SU-DHL-6 (cell line): Measurements from ENCODE around the gene TMC6.

Source experiments
- H2AFZ ChIP-seq: fragments of 200-600 bp; sonication (generic); 2 replicates; pipeline ENCODE4 v1.6.1; 2014; ENCODE audit warnings: low read depth, mild to moderate bottlenecking, moderate library complexity, mixed read lengths, antibody characterized with exemption, low read length; ENCODE audit not compliant: severe bottlenecking
- H3F3A ChIP-seq: fragments of 200-600 bp; shearing (Covaris generic); 2 replicates; pipeline ENCODE4 v1.6.0; 2016; ENCODE audit warnings: antibody characterized with exemption, mild to moderate bottlenecking; ENCODE audit not compliant: insufficient read depth
- H3K27ac ChIP-seq: fragments of 200-600 bp; sonication (generic); 2 replicates; pipeline ENCODE4 v1.5.1; 2016; ENCODE audit warnings: low read depth, mild to moderate bottlenecking, low read length, moderate library complexity, mixed read lengths
- H3K27me3 ChIP-seq: fragments of 200-600 bp; sonication (generic), shearing (Covaris generic); 2 replicates; pipeline ENCODE4 v1.6.0; 2014; ENCODE audit warnings: mild to moderate bottlenecking, low read length
- H3K36me3 ChIP-seq: fragments of 200-600 bp; sonication (generic); 2 replicates; pipeline ENCODE4 v1.6.1; 2014; ENCODE audit warnings: mild to moderate bottlenecking, low read length, mixed read lengths
- H3K4me2 ChIP-seq: fragments of 300-600, 200-600 bp; shearing (Covaris generic), sonication (generic); 2 replicates; pipeline ENCODE4 v1.6.0; 2014; ENCODE audit warnings: low read length, low read depth, mild to moderate bottlenecking; ENCODE audit not compliant: poor library complexity, severe bottlenecking
- H3K4me3 ChIP-seq: fragments of 200-600 bp; sonication (generic); 2 replicates; pipeline ENCODE4 v1.5.1; 2014; ENCODE audit warnings: antibody characterized with exemption, low read length, mild to moderate bottlenecking, mixed read lengths; ENCODE audit not compliant: insufficient read depth, poor library complexity, severe bottlenecking
- H3K79me2 ChIP-seq: fragments of 200-600 bp; sonication (generic); 2 replicates; pipeline ENCODE4 v1.6.1; 2014; ENCODE audit warnings: mild to moderate bottlenecking, low read length, moderate library complexity; ENCODE audit not compliant: insufficient read depth
- H3K9ac ChIP-seq: fragments of 200-600 bp; sonication (generic); 2 replicates; pipeline ENCODE4 v1.7.0; 2014; ENCODE audit warnings: mild to moderate bottlenecking, low read length
- H3K9me2 ChIP-seq: fragments of 200-600 bp; sonication (generic); replicated peaks from 2 replicates; pipeline ENCODE4 v1.6.1; 2014; ENCODE audit warnings: low read length; ENCODE audit not compliant: insufficient read depth
- H3K9me3 ChIP-seq: fragments of 200-600 bp; sonication (generic); 2 replicates; pipeline ENCODE4 v1.6.1; 2014; ENCODE audit warnings: low read length, mixed read lengths; ENCODE audit not compliant: insufficient read depth
- H4K20me1 ChIP-seq: fragments of 200-600 bp; sonication (generic); 2 replicates; pipeline ENCODE4 v1.6.1; 2014; ENCODE audit warnings: low read depth, mild to moderate bottlenecking, antibody characterized with exemption, low read length, moderate library complexity, mixed read lengths
- EZH2phosphoT487 ChIP-seq: fragments of 200-600 bp; sonication (generic), shearing (Covaris generic); conservative IDR thresholded peaks from 2 replicates; pipeline ENCODE4 v1.6.1; 2018; ENCODE audit warnings: mild to moderate bottlenecking, antibody characterized with exemption, low read length, moderate library complexity, mixed read lengths
- TF ChIP-seq, protein P1 (sequence below): fragments of 200-600 bp; sonication (generic); IDR thresholded peaks from one replicate; pipeline ENCODE4 v1.5.1; 2017; ENCODE audit warnings: antibody characterized with exemption, mild to moderate bottlenecking, low read length, moderate library complexity; ENCODE audit not compliant: insufficient read depth, poor library complexity, severe bottlenecking

TMC6 gene

DNA sequence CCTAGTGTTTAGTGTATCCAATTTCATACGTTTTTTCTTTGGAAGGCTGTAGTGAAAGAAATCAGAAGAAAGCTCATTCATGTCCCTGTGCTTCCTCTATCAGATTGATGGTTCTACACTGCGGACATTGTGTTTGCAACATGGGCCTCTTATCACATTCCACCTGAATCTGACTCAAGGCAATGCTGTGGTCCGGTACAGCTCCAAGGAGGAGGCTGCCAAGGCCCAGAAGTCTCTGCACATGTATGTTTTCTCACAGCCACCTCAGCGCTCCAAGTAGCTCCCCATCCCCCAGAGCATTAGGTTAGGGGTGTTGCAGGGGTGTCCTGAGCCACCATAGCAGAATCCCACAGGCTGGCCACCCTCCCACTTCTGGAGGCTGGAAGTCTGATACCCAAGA lies 25.2 kb downstream of the TMC6 start:
- H3K4me3 ChIP-seq: no peak overlapping the region
- no peak overlapping the region for H3K27ac ChIP-seq
- H3F3A ChIP-seq: peaks cover 24% of the 10 kb centered on the region
- TF ChIP-seq, protein P1, sequence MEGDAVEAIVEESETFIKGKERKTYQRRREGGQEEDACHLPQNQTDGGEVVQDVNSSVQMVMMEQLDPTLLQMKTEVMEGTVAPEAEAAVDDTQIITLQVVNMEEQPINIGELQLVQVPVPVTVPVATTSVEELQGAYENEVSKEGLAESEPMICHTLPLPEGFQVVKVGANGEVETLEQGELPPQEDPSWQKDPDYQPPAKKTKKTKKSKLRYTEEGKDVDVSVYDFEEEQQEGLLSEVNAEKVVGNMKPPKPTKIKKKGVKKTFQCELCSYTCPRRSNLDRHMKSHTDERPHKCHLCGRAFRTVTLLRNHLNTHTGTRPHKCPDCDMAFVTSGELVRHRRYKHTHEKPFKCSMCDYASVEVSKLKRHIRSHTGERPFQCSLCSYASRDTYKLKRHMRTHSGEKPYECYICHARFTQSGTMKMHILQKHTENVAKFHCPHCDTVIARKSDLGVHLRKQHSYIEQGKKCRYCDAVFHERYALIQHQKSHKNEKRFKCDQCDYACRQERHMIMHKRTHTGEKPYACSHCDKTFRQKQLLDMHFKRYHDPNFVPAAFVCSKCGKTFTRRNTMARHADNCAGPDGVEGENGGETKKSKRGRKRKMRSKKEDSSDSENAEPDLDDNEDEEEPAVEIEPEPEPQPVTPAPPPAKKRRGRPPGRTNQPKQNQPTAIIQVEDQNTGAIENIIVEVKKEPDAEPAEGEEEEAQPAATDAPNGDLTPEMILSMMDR: no peak
- TF ChIP-seq EZH2phosphoT487: no peak
- no peaks in the 10 kb centered on the region for H3K79me2 ChIP-seq
- H3K27me3 ChIP-seq: no peaks in the 10 kb centered on the region
- no peaks in the 10 kb centered on the region for H3K9me3 ChIP-seq
- no peaks in the 10 kb centered on the region for H3K36me3 ChIP-seq
- no peak overlapping the region for H3K4me2 ChIP-seq
- H3K9ac ChIP-seq: no peak overlapping the region
- H3K9me2 ChIP-seq: no peaks in the 10 kb centered on the region
- no peak overlapping the region for H2AFZ ChIP-seq
- no peaks in the 10 kb centered on the region; the same call in 1 of the 2 replicates for H4K20me1 ChIP-seq

DNA sequence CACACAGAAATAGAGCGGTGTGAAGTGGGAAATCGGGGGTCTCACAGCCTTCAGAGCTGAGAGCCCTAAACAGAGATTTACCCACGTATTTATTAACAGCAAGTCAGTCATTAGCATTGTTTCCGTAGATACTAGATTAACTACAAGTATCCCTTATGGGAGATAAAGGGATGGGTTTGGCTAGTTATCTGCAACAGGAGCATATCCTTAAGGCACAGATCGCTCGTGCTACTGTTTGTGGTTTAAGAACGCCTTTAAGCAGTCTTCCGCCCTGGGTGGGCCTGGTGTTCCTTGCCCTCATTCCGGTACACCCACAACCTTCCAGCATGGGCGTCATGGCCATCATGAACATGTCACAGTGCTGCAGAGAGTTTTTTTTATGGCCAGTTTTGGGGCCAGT lies 27.0 kb downstream of the TMC6 start:
- Histone ChIP-seq H3F3A (peaks cover 10% of the 10 kb centered on the region), H2AFZ (no peak overlapping the region), H3K36me3 (no peaks in the 10 kb centered on the region)

DNA sequence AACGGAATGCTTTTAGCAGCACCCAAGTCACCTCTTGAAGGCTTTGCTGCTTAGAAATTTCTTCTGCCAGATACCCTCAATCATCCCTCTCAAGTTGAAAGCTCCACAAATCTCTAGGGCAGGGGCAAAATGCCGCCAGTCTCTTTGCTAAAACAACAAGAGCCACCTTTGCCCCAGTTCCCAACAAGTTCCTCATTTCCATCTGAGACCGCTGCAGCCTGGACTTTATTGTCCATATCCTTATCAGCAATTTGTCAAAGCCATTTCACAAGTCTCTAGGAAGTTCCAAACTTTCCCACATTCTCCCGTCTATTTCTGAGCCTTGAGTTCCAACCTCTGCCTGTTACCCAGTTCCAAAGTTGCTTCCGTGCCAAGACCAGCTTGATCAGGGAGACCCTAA lies 27.4 kb downstream of the TMC6 start:
- Histone ChIP-seq H3K27me3 (no peaks in the 10 kb centered on the region), H3K36me3 (no peaks in the 10 kb centered on the region), H3F3A (0 out of 2 replicates have a peak, but pooled peaks cover 5% of the 10 kb centered on the region), H3K9me3 (no peaks in the 10 kb centered on the region), H3K79me2 (no peaks in the 10 kb centered on the region), H3K4me3 (no peak overlapping the region), H2AFZ (no peak overlapping the region), H4K20me1 (no peaks in the 10 kb centered on the region), H3K9me2 (no peaks in the 10 kb centered on the region), H3K4me2 (no peak overlapping the region), H3K9ac (no peak overlapping the region), H3K27ac (no peak overlapping the region)
- TF ChIP-seq, protein P1: no peak
- no peak for TF ChIP-seq EZH2phosphoT487

More for the DNA sequence above, 27.0 kb downstream of the TMC6 start:
- H3K4me3 ChIP-seq: no peak overlapping the region
- TF ChIP-seq, protein P1: no peak
- no peak for TF ChIP-seq EZH2phosphoT487
- no peak overlapping the region for H3K27ac ChIP-seq
- H3K9me3 ChIP-seq: no peaks in the 10 kb centered on the region
- H3K27me3 ChIP-seq: no peaks in the 10 kb centered on the region
- H3K9me2 ChIP-seq: no peaks in the 10 kb centered on the region
- no peaks in the 10 kb centered on the region; the same call in 1 of the 2 replicates for H4K20me1 ChIP-seq
- H3K79me2 ChIP-seq: no peaks in the 10 kb centered on the region
- H3K9ac ChIP-seq: no peak overlapping the region
- H3K4me2 ChIP-seq: no peak overlapping the region
